ENCODE measurements around the gene HLA-DMA.

GRCh38 chr6:32974016-32974333 is 21.1 kb upstream of the HLA-DMA start:
- TF ChIP-seq EP300 (IDR thresholded peaks at IDR 0.05; ENCODE audit: borderline replicate concordance) (no peak), TAF1 (IDR thresholded peaks at IDR 0.05; ENCODE audit: low read depth) (no peak), MAX (IDR thresholded peaks at IDR 0.05) (no peak), RAD21 (IDR thresholded peaks at IDR 0.05; ENCODE audit: low read depth) (no peak), CREB1 (IDR thresholded peaks at IDR 0.05; ENCODE audit: low read depth) (no peak), CEBPB (IDR thresholded peaks at IDR 0.05) (no peak), TEAD4 (IDR thresholded peaks at IDR 0.05) (no peak), REST (IDR thresholded peaks at IDR 0.05; ENCODE audit: low read depth) (no peak), ZBTB7A (IDR thresholded peaks at IDR 0.05; ENCODE audit: low read depth) (no peak), YY1 (IDR thresholded peaks at IDR 0.05; ENCODE audit: low read depth) (no peak), TCF12 (IDR thresholded peaks at IDR 0.05; ENCODE audit: low read depth) (no peak), USF1 (IDR thresholded peaks at IDR 0.05) (no peak), EGR1 (IDR thresholded peaks at IDR 0.05) (no peak), FOXM1 (IDR thresholded peaks at IDR 0.05; ENCODE audit: borderline replicate concordance, low read depth) (no peak)

All from Ishikawa (cell line).